ENCODE results near the gene STK32B. TPM values are rescaled to one million over a fixed set of nuclear protein-coding genes. Genes with fewer than 3 reads are reported as not detected.

The STK32B gene
- total and polyA plus RNA-seq, 2 donors (not counting 3 experiments of a cell fraction or from before 2014, with no cell fraction given): 5.6 to 7.8 TPM

DNA sequence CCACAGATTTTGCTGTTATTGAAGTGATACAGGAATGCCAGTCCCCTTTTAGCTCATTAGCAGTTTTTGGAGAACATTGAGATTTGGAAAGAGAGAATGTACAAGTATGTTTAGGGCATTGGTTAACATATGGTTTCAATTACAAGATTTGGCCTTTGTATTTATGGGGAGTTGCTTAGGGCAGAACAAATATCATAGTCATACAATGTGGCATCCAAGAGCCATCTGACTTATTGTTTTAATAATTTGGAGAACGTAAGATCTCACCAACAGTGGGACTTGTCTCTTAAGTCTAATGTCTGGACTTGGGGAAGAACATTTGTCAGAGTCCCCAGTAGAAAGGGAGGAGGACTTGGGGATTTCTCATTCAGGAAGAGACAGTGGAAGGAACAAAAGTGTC is 166.1 kb downstream of the STK32B start:
- ChIA-PET POLR2A (no interaction called here), CTCF (no interaction called here)
- no peaks in the 10 kb centered on the region for H3K4me1 ChIP-seq (ENCODE audit: control insufficient read depth, extremely low read depth, insufficient read depth, low read length)
- no peaks in the 10 kb centered on the region for H3K9me3 ChIP-seq (replicated peaks; ENCODE audit: control insufficient read depth, insufficient read depth, low read length)
- DNase-seq (ENCODE audit: low read depth, low spot score) (no peak), FAIRE-seq (no peak)
- no peaks in the 10 kb centered on the region for H3K27me3 ChIP-seq (ENCODE audit: control insufficient read depth in 2 of 2, insufficient read depth in 2 of 2, low read length in 2 of 2)
- intact Hi-C loops (cut with micrococcal nuclease): no loop called here
- dilution Hi-C loops (cut with MboI; ENCODE audit: extremely low pct_ligation_motif_present, low sequenced_read_pairs): no loop called here
- H3K4me2 ChIP-seq (ENCODE audit: insufficient read depth, low read length): no peak overlapping the region
- no TSS peak for BruUV-seq (replicated peaks)
- no peaks in the 10 kb centered on the region for H3K36me3 ChIP-seq (ENCODE audit: control insufficient read depth in 2 of 2, extremely low read depth in 1 of 2, insufficient read depth in 2 of 2, low read length in 2 of 2)
- H3K4me3 ChIP-seq (replicated peaks in 1 of 3; ENCODE audit: insufficient read depth in 1 of 3, low read depth in 1 of 3, low read length in 3 of 3): no peak overlapping the region
- no peak overlapping the region for H2AFZ ChIP-seq (ENCODE audit: low read depth, low read length)
- H3K9ac ChIP-seq (replicated peaks; ENCODE audit: extremely low read depth, insufficient read depth, low read length): no peak overlapping the region
- no peaks in the 10 kb centered on the region for H3K79me2 ChIP-seq (ENCODE audit: control insufficient read depth, insufficient read depth, low read length)
- H4K20me1 ChIP-seq (replicated peaks; ENCODE audit: control insufficient read depth, extremely low read depth, insufficient read depth, low read length): no peaks in the 10 kb centered on the region
- H3K9me1 ChIP-seq (replicated peaks; ENCODE audit: control insufficient read depth, extremely low read depth, insufficient read depth, low read length): no peaks in the 10 kb centered on the region
- no peak overlapping the region for H3K27ac ChIP-seq (ENCODE audit: insufficient read depth, low read depth, low read length)
- TF ChIP-seq, protein P1, sequence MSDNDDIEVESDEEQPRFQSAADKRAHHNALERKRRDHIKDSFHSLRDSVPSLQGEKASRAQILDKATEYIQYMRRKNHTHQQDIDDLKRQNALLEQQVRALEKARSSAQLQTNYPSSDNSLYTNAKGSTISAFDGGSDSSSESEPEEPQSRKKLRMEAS (IDR thresholded peaks at IDR 0.05; ENCODE audit: insufficient read depth, insufficient read length): no peak
- TF ChIP-seq, protein P2, sequence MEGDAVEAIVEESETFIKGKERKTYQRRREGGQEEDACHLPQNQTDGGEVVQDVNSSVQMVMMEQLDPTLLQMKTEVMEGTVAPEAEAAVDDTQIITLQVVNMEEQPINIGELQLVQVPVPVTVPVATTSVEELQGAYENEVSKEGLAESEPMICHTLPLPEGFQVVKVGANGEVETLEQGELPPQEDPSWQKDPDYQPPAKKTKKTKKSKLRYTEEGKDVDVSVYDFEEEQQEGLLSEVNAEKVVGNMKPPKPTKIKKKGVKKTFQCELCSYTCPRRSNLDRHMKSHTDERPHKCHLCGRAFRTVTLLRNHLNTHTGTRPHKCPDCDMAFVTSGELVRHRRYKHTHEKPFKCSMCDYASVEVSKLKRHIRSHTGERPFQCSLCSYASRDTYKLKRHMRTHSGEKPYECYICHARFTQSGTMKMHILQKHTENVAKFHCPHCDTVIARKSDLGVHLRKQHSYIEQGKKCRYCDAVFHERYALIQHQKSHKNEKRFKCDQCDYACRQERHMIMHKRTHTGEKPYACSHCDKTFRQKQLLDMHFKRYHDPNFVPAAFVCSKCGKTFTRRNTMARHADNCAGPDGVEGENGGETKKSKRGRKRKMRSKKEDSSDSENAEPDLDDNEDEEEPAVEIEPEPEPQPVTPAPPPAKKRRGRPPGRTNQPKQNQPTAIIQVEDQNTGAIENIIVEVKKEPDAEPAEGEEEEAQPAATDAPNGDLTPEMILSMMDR (IDR thresholded peaks at IDR 0.05; ENCODE audit: extremely low read depth in 1 of 2, insufficient read depth in 1 of 2, low read depth in 1 of 2, low read length in 2 of 2): no peak
- no peak for TF ChIP-seq GATA2 (IDR thresholded peaks at IDR 0.05; ENCODE audit: insufficient read depth, insufficient read length, low read depth, low read length)
- no peak for TF ChIP-seq MYC (IDR thresholded peaks at IDR 0.05; ENCODE audit: low read depth, low read length)
- TF ChIP-seq FOS (IDR thresholded peaks at IDR 0.05; ENCODE audit: borderline replicate concordance, insufficient read depth, low read length): no peak
- TF ChIP-seq POLR2AphosphoS5 (IDR thresholded peaks at IDR 0.05; ENCODE audit: insufficient read depth, low read depth, low read length): no peak

Data from endothelial cell of umbilical vein (primary cell).